Measurements from ENCODE around the gene VEGFB.

The VEGFB gene

DNA sequence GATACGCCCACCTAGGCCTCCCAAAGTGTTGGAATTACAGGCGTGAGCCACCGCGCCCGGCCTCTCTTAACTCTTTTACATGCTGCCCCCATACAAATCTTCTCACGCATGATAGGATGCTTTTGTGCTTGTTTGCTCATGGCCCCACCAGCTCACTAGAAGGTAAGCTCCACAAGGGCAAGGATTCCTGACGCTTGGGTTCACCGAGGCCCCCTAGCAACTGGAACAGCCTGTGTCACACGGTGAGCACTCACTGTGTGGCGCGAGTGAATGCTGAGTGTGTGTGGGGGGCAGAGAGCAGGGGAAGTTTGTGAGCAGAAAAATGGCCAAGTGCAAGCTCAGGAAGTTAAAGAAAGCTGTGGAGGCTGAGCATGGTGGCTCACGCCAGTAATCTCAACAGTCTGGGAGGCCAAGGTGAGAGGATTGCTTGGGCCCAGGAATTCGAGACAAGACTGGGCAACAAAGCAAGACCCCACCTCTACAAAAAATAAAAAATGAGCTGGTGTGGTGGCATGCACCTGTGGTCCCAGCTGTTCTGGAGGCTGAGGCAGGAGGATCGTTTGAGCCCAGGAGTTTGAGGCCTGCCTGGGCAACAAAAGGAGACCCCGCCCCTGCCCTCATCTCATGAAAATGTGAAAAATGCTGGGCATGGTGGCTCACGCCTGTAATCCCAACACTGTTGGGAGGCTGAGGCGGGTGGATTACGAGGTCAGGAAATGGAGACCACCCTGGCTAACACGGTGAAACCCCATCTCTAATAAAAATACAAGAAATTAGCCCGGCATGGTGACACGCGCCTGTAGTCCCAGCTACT, 47.8 kb downstream of the VEGFB start:
- TF ChIP-seq, protein P1, sequence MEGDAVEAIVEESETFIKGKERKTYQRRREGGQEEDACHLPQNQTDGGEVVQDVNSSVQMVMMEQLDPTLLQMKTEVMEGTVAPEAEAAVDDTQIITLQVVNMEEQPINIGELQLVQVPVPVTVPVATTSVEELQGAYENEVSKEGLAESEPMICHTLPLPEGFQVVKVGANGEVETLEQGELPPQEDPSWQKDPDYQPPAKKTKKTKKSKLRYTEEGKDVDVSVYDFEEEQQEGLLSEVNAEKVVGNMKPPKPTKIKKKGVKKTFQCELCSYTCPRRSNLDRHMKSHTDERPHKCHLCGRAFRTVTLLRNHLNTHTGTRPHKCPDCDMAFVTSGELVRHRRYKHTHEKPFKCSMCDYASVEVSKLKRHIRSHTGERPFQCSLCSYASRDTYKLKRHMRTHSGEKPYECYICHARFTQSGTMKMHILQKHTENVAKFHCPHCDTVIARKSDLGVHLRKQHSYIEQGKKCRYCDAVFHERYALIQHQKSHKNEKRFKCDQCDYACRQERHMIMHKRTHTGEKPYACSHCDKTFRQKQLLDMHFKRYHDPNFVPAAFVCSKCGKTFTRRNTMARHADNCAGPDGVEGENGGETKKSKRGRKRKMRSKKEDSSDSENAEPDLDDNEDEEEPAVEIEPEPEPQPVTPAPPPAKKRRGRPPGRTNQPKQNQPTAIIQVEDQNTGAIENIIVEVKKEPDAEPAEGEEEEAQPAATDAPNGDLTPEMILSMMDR (IDR thresholded peaks at IDR 0.05; ENCODE audit: low read depth, low read length), result no peak
- DNase-seq (ENCODE audit: low read depth, low spot score), result no peak
- no peak overlapping the region for H3K4me3 ChIP-seq (ENCODE audit: low read depth, low read length)
- in situ Hi-C loops (cut with HindIII; ENCODE audit: low sequenced_read_pairs), result no loop called here

DNA sequence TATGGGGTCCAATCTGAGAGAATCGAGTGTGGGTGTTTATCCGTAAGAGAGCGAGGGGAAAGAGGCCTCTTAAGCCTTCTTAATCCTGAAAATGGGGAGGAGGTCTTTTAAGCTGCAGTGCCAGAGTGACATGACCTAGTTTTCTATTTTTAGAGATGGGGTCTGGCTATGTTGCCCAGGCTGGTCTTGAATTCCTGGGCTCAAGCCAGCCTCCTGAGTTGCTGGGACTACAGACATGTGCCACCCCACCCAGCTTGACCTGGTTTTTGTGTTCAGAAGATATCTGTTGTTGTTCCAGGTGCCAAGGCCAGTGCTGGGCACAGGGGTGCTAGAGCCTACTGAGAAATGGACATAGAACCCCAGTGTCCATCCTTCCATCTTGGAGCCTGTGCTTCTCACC, 48.7 kb downstream of the VEGFB start:
- TF ChIP-seq, protein P1 (IDR thresholded peaks at IDR 0.05; ENCODE audit: low read depth, low read length), result no peak
- in situ Hi-C loops (cut with HindIII; ENCODE audit: low sequenced_read_pairs), result no loop called here
- H3K4me3 ChIP-seq (ENCODE audit: low read depth, low read length), result no peak overlapping the region
- no peak for DNase-seq (ENCODE audit: low read depth, low spot score)

GRCh38 chr11:64284048-64284961, 49.9 kb downstream of the VEGFB start, which contains the start of gene BAD:
TSS of gene BAD (minus strand) at chr11:64284665. CDS start at chr11:64284368, 297 bp downstream.
- in situ Hi-C loops (cut with HindIII; ENCODE audit: low sequenced_read_pairs), result no loop called here
- peak within 1 kb of the TSS; percentile 71 for H3K4me3 ChIP-seq (ENCODE audit: low read depth, low read length)
- TF ChIP-seq, protein P1 (IDR thresholded peaks at IDR 0.05; ENCODE audit: low read depth, low read length), result no peak
- DNase-seq (ENCODE audit: low read depth, low spot score), result peak; percentile 90

DNA sequence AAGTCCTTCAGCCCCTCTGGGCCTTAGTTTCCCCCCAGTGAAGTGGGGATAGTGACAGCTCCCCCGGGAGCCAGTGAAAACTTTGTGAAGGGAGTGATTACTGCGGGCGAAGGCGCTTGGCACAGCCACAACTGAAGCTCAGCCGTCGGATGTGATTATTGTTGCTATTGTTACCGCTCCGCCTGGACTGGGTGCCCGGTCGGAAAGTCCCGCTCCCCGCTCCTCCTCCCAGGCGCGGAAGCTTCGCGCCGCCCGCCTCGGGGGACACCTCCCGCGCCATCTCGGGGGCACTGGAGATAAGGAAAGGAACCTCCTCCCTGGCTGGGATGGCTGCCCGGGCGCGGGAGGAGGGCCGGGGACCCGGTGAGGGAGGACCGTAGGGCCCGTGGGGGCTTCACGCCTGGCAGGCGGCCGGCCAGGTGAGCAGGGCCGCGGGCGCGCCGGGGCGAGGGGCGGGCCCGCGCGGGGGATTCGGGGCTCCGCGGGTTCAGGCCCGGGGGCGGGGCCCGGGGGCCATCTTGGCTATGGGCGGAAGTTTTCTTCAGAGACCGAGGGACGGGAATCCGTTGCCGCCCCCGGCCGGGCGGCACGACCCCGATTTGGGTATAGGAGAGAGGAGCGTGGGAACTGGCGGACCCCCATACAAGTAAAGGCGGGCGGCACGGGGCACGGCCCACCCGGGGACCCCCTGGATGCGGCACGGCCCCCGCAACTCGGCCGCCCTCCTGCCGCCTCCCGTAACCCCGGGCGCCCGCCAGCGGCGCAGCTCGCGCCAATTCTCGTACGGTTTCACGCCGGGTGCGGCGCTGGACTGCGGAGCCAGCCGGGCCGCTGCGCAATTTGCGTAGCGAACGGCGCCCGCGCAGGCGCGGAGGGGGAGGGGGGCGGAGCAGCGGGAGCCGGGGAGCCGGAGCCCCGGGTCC, 50.8 kb downstream of the VEGFB start, which contains the start of gene GPR137:
Gene GPR137, plus strand, starts transcription at position 887 of the 923 bp plus-strand sequence. CDS start 677 bp downstream, outside the sequence.
- peak; percentile 65 for DNase-seq (ENCODE audit: low read depth, low spot score)
- peak within 1 kb of the TSS; percentile 71 for H3K4me3 ChIP-seq (ENCODE audit: low read depth, low read length)
- in situ Hi-C loops (cut with HindIII; ENCODE audit: low sequenced_read_pairs), result no loop called here
- TF ChIP-seq, protein P1 (IDR thresholded peaks at IDR 0.05; ENCODE audit: low read depth, low read length), result no peak

DNA sequence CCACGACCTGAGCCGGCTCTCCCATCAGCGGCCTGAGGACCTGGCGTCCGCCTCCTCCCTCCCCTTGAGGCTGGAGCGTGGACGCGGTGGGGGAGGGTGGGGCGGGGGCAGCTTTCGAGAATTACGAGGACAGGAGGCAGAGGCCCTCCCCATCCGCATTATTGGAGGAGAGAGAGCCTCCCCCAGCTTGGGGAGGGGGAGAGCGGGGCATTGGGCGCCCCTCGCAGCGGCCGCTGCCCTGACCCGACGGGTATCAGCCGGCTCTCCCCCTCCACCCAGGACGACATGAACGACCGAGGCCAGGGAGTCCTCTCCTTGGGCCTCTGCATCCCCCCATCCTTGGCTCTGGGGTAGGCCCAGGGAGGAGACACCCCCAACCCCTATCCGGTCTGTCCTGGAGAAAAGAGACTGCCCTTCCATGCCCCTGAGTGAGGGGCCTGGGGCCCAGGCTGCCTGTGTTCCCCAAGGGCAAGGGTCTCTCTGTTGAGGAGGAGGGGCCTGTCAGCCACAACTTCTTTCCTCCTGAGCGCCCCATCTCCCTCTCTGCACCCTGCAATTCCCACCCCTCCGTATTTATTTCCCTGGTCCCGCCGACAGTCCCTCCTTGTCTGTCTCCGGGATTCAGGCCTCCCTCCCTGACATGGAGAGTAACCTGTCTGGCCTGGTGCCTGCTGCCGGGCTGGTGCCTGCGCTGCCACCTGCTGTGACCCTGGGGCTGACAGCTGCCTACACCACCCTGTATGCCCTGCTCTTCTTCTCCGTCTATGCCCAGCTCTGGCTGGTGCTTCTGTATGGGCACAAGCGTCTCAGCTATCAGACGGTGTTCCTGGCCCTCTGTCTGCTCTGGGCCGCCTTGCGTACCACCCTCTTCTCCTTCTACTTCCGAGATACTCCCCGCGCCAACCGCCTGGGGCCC, 51.8 kb downstream of the VEGFB start:
- TF ChIP-seq, protein P1 (IDR thresholded peaks at IDR 0.05; ENCODE audit: low read depth, low read length), result no peak
- in situ Hi-C loops (cut with HindIII; ENCODE audit: low sequenced_read_pairs), result no loop called here
- no peak for DNase-seq (ENCODE audit: low read depth, low spot score)
- peak overlapping the region; percentile 71 for H3K4me3 ChIP-seq (ENCODE audit: low read depth, low read length)

Data from astrocyte of the spinal cord (primary cell).